GM10266 (cell line): ENCODE measurements around the gene DCDC2.
"Not testable (repeated sequence)": the region's sequence is repeated elsewhere in the genome, so short reads cannot be mapped to it uniquely, and the experiment has no call there.

Source experiments
- DNase-seq: peaks from one replicate; pipeline ENCODE4 v3.0.0; 2012; ENCODE audit errors: extremely low spot score
- CTCF ChIP-seq: IDR thresholded peaks from 2 replicates; pipeline ENCODE4 v1.5.1; 2012; ENCODE audit warnings: mild to moderate bottlenecking, low read depth; ENCODE audit not compliant: control insufficient read depth, insufficient read depth; ENCODE audit errors: missing control alignments

The DCDC2 gene

GRCh38 chr6:24225838-24226237, 132.0 kb downstream of the DCDC2 start:
- DNase-seq = no peak
- no peak for TF ChIP-seq CTCF

- DNase-seq = no peak
- no peak for TF ChIP-seq CTCF
Measured at GRCh38 chr6:24223115-24223919, 134.5 kb downstream of the DCDC2 start.

- no peak for TF ChIP-seq CTCF
- no peak for DNase-seq
Measured at GRCh38 chr6:24219670-24220069, 138.2 kb downstream of the DCDC2 start.

GRCh38 chr6:24214984-24215383, 142.9 kb downstream of the DCDC2 start:
- TF ChIP-seq CTCF = no peak
- DNase-seq = no peak

- DNase-seq = no peak
Measured at GRCh38 chr6:24207413-24207812, 150.4 kb downstream of the DCDC2 start.

GRCh38 chr6:24205020-24205492, 152.8 kb downstream of the DCDC2 start:
- DNase-seq = peak; percentile 9
- TF ChIP-seq CTCF = peak; percentile 51

More at GRCh38 chr6:24207413-24207812, 150.4 kb downstream of the DCDC2 start:
- no peak for TF ChIP-seq CTCF

- not testable (repeated sequence) for DNase-seq
Measured at GRCh38 chr6:24204113-24204512, 153.7 kb downstream of the DCDC2 start.
